Neuronal stem cell (in vitro differentiated cells): ENCODE measurements around the gene TRIM24.

ENCODE experiments used
- DNase-seq: peaks from one replicate; pipeline ENCODE4 v3.0.0-alpha.2; 2013; ENCODE audit warnings: low spot score
- H2AFZ ChIP-seq: one replicate; pipeline ENCODE4 v1.6.1; 2013; ENCODE audit warnings: mild to moderate bottlenecking, low read length, inconsistent platforms
- H2AK5ac ChIP-seq: 2 replicates; pipeline ENCODE4 v1.6.1; 2013; ENCODE audit warnings: low read depth, mild to moderate bottlenecking, inconsistent platforms, low read length, moderate library complexity, mixed read lengths
- H2BK120ac ChIP-seq: 2 replicates; pipeline ENCODE4 v1.6.1; 2013; ENCODE audit warnings: low read depth, mild to moderate bottlenecking, inconsistent platforms, low read length, moderate library complexity, mixed read lengths
- H2BK12ac ChIP-seq: one replicate; pipeline ENCODE4 v1.6.1; 2013; ENCODE audit warnings: low read length, inconsistent platforms
- H2BK15ac ChIP-seq: 2 replicates; pipeline ENCODE4 v1.6.1; 2013; ENCODE audit warnings: mild to moderate bottlenecking, low read length, inconsistent platforms, mixed read lengths
- H2BK5ac ChIP-seq: one replicate; pipeline ENCODE4 v1.6.1; 2013; ENCODE audit warnings: inconsistent platforms, mild to moderate bottlenecking, low read length, moderate library complexity
- H3K14ac ChIP-seq: one replicate; pipeline ENCODE4 v1.6.1; 2013; ENCODE audit warnings: low read length, inconsistent platforms
- H3K18ac ChIP-seq: 2 replicates; pipeline ENCODE4 v1.6.1; 2013; ENCODE audit warnings: low read length, inconsistent platforms
- H3K23ac ChIP-seq: 2 replicates; pipeline ENCODE4 v1.6.1; 2013; ENCODE audit warnings: low read depth, mild to moderate bottlenecking, mixed read lengths, low read length, inconsistent platforms; ENCODE audit not compliant: poor library complexity
- H3K27ac ChIP-seq: replicated peaks from 3 replicates; pipeline ENCODE4 v1.5.1; 2013; ENCODE audit warnings: low read length, inconsistent platforms
- H3K27me3 ChIP-seq, 3 experiments: 2 replicates each; pipeline ENCODE4 v1.6.1; 2013; ENCODE audit warnings: low read length in 3 of 3, mild to moderate bottlenecking in 2 of 3, inconsistent platforms in 1 of 3, low read depth in 1 of 3, mixed read lengths in 1 of 3, moderate library complexity in 1 of 3; ENCODE audit not compliant: control insufficient read depth in 3 of 3, insufficient read depth in 3 of 3
- H3K36me3 ChIP-seq, 2 donors: replicated peaks in 1 of 2; 2 replicates each; pipeline ENCODE4 v1.6.1; 2013; ENCODE audit warnings: low read length in 2 of 2; ENCODE audit not compliant: control insufficient read depth in 2 of 2, insufficient read depth in 2 of 2
- H3K4ac ChIP-seq: 2 replicates; pipeline ENCODE4 v1.6.1; 2013; ENCODE audit warnings: inconsistent platforms, mild to moderate bottlenecking, low read length, moderate library complexity
- H3K4me1 ChIP-seq, 2 donors: 1 replicate in 1 of 2; 2 replicates in 1 of 2; pipeline ENCODE4 v1.6.1; 2013; ENCODE audit warnings: low read length in 2 of 2, low read depth in 1 of 2; ENCODE audit not compliant: control insufficient read depth in 2 of 2, insufficient read depth in 1 of 2
- H3K4me2 ChIP-seq: one replicate; pipeline ENCODE4 v1.6.1; 2013; ENCODE audit warnings: mild to moderate bottlenecking, low read length, inconsistent platforms; ENCODE audit not compliant: insufficient read depth, poor library complexity, severe bottlenecking
- H3K4me3 ChIP-seq, 2 donors: 2 replicates each; pipeline ENCODE4 v1.5.1; 2013; ENCODE audit warnings: low read length in 2 of 2, mild to moderate bottlenecking in 2 of 2, inconsistent platforms in 1 of 2, moderate library complexity in 1 of 2
- H3K79me1 ChIP-seq: one replicate; pipeline ENCODE4 v1.6.1; 2013; ENCODE audit warnings: low read depth, mild to moderate bottlenecking, inconsistent platforms, low read length, moderate library complexity
- H3K9ac ChIP-seq: one replicate; pipeline ENCODE4 v1.6.1; 2013; ENCODE audit warnings: mild to moderate bottlenecking, low read depth, low read length, inconsistent platforms; ENCODE audit not compliant: poor library complexity
- H3K9me3 ChIP-seq, 2 donors: replicated peaks in 1 of 2; 2 replicates each; pipeline versions ENCODE3 to v1.6.1; 2013; ENCODE audit warnings: low read length in 2 of 2, mild to moderate bottlenecking in 2 of 2, inconsistent platforms in 1 of 2, low read depth in 1 of 2, mixed read lengths in 1 of 2, moderate library complexity in 1 of 2; ENCODE audit not compliant: control insufficient read depth in 2 of 2, insufficient read depth in 1 of 2
- H4K8ac ChIP-seq: one replicate; pipeline ENCODE4 v1.6.1; 2013; ENCODE audit warnings: low read depth, mild to moderate bottlenecking, inconsistent platforms, low read length, moderate library complexity
- H4K91ac ChIP-seq: one replicate; pipeline ENCODE4 v1.6.1; 2013; ENCODE audit warnings: low read length, low read depth, mild to moderate bottlenecking, inconsistent platforms; ENCODE audit not compliant: poor library complexity
- WGBS, 2 donors: extraction: QIAGEN DNeasy Blood & Tissue Kit; methylation state at CpG; one replicate each; pipeline ENCODE4 v1.1.7; 2013; ENCODE audit warnings: missing lambda C conversion rate in 2 of 2, mixed read lengths in 1 of 2; ENCODE audit not compliant: insufficient read length in 2 of 2, insufficient replicate concordance in 1 of 2; ENCODE audit errors: extremely low coverage in 2 of 2; 5-methylcytosine and 5-hydroxymethylcytosine counted together

Gene TRIM24

DNA sequence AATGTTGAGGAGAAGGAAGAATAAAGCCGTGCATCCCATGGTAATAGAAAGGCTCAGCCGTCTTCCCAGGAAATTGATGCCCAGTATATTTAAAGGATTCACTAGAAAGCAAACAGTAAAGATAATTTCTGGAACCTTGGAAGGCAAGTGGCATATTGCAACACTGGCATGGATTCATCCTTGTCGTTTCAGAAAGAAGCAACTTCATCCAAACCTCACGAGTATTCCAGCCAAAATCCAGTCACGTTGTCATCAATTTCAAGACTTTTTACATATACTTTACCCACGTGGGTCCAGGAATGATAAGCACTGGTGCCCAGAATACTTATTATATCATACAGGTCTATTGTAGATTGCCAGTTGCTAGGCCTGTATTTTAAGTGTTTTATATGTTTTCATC, 167.3 kb downstream of the TRIM24 start:
- H4K91ac ChIP-seq: no peak overlapping the region
- H3K9ac ChIP-seq: no peak overlapping the region
- no peak overlapping the region for H2BK5ac ChIP-seq
- no peak overlapping the region for H3K4ac ChIP-seq
- WGBS, 2 donors: no CpG with 5 or more reads among the region's 6 CpGs
- no peak for DNase-seq
- H2BK120ac ChIP-seq: no peak overlapping the region
- peaks cover 0 to under 1% of the 10 kb centered on the region in 2 donors for H3K4me1 ChIP-seq
- H3K4me3 ChIP-seq: no peak overlapping the region
- no peaks in the 10 kb centered on the region for H3K36me3 ChIP-seq
- H3K9me3 ChIP-seq: no peaks in the 10 kb centered on the region
- H2BK15ac ChIP-seq: no peak overlapping the region
- H3K27ac ChIP-seq: no peak overlapping the region
- H2AFZ ChIP-seq: no peak overlapping the region
- H3K79me1 ChIP-seq: no peaks in the 10 kb centered on the region
- H2BK12ac ChIP-seq: no peak overlapping the region
- no peak overlapping the region for H2AK5ac ChIP-seq
- H4K8ac ChIP-seq: no peak overlapping the region
- no peak overlapping the region for H3K23ac ChIP-seq
- H3K18ac ChIP-seq: no peak overlapping the region
- no peak overlapping the region for H3K14ac ChIP-seq
- H3K27me3 ChIP-seq: no peaks in the 10 kb centered on the region
- H3K4me2 ChIP-seq: no peak overlapping the region

DNA sequence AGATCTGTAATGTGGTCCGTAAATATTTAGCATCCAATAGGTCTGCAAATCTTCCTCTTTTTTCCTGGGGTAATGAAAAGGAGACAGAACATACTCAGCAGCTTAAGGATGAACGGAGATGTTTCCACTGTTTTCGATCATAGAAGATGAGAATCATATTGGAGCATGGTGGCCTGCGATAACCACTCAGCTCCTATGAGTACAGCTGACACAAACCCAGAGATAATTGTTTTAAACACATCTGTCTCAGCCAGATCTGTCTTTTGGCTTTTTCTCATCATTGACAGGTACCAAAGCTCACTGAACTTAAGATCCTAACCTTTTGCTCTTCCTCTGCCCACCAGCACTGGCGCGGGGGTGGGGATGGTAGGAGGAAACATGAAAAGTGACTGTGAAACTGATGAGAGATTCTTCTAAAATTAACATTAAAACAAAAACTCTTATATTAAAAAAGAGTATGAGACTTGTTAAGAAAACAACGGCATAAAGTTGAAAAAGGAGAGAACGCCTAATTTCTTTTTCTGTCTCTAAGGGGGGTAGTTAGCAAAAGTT, 170.1 kb downstream of the TRIM24 start:
- no peak overlapping the region for H3K14ac ChIP-seq
- no peak overlapping the region for H3K4ac ChIP-seq
- H3K23ac ChIP-seq: no peak overlapping the region
- no peaks in the 10 kb centered on the region for H3K79me1 ChIP-seq
- no peak overlapping the region for H3K27ac ChIP-seq
- H3K9me3 ChIP-seq: peaks cover 0 to 9% of the 10 kb centered on the region in 2 donors
- no peak overlapping the region for H2AK5ac ChIP-seq
- no peak for DNase-seq
- H2BK15ac ChIP-seq: no peak overlapping the region
- no peaks in the 10 kb centered on the region for H3K27me3 ChIP-seq
- no peaks in the 10 kb centered on the region for H3K36me3 ChIP-seq
- H2BK5ac ChIP-seq: no peak overlapping the region
- H3K18ac ChIP-seq: no peak overlapping the region
- H2BK12ac ChIP-seq: no peak overlapping the region
- H3K4me3 ChIP-seq: no peak overlapping the region
- H3K4me1 ChIP-seq: peaks cover 0 to 3% of the 10 kb centered on the region in 2 donors
- H2AFZ ChIP-seq: no peak overlapping the region
- H2BK120ac ChIP-seq: no peak overlapping the region
- no peak overlapping the region for H3K4me2 ChIP-seq
- no CpG with 5 or more reads among the region's 8 CpGs for WGBS, 2 donors
- no peak overlapping the region for H4K8ac ChIP-seq
- H4K91ac ChIP-seq: no peak overlapping the region
- no peak overlapping the region for H3K9ac ChIP-seq

DNA sequence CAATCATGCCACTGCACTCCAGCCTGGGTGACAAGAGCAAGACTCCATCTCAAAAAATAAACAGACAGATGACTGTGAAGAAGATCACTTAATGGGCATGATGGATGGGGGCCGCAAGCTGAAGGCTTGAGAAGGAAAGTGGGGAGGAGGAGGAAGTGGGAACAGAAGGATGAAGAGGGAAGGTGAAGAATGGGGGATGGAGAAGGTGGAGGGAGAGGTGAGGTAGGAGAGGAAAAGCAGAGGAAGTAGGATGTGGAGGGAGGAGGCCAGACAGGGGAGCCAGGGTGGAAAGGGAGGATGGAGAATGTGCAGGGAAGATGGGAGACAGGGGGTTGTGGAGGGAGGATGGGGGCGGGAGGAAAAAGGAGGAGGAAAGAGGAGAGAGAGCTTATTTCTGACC, 172.3 kb downstream of the TRIM24 start:
- Histone ChIP-seq H4K91ac (no peak overlapping the region), H3K9ac (no peak overlapping the region), H3K9me3 (peaks cover 0 to 9% of the 10 kb centered on the region in 2 donors), H2BK12ac (no peak overlapping the region), H3K36me3 (no peaks in the 10 kb centered on the region), H2BK120ac (no peak overlapping the region), H2AFZ (no peak overlapping the region), H3K18ac (peak overlapping the region; percentile 19), H2AK5ac (no peak overlapping the region), H4K8ac (no peak overlapping the region), H3K4me3 (no peak overlapping the region), H3K14ac (no peak overlapping the region), H3K4me1 (peaks cover 0 to 3% of the 10 kb centered on the region in 2 donors), H3K27ac (no peak overlapping the region), H3K27me3 (no peaks in the 10 kb centered on the region), H3K4ac (no peak overlapping the region), H2BK5ac (no peak overlapping the region), H3K23ac (no peak overlapping the region), H2BK15ac (no peak overlapping the region), H3K79me1 (no peaks in the 10 kb centered on the region), H3K4me2 (no peak overlapping the region)
- no CpG with 5 or more reads among the region's 2 CpGs for WGBS, 2 donors
- DNase-seq: no peak

DNA sequence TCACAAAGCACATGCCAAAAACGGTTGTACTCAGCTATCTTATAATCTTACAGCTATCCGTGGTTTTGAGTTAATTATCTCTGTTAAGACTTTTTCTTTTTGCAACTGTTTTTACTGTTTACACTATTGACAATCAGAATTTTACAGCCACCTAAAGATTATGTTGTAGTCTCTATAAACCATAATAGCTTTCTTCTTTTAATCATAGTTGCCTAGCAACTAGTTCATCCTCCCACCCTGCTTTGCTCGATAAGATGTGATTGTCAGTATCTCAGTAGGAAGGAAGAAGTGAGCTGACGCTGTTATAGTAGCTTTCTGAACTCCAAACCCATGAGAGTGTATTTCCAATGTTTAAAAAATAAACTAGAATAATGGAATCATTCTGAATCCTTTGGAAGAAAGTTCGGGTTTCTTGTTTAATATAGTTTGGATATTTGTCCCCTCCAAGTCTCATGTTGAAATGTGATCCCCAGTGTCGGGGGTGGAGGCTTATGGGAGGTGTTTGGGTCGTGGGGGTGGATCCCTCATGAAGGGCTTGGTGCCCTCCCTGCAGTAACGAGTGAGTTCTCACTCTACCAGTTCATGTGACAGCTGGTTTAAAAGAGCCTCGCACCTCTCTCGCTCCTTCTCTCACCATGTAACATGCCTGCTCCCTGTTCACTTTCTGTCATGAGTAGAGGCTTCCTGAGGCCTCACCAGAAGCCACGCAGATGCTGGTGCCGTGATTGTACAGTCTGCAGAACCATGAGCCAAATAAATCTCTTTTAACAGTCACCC, 173.0 kb downstream of the TRIM24 start:
- DNase-seq: no peak
- no peak overlapping the region for H3K4me2 ChIP-seq
- no peak overlapping the region for H3K23ac ChIP-seq
- no peak overlapping the region for H2BK12ac ChIP-seq
- WGBS, 2 donors: no CpG with 5 or more reads among the region's 12 CpGs
- H4K91ac ChIP-seq: no peak overlapping the region
- no peaks in the 10 kb centered on the region for H3K79me1 ChIP-seq
- no peaks in the 10 kb centered on the region for H3K36me3 ChIP-seq
- H4K8ac ChIP-seq: no peak overlapping the region
- peaks cover 0 to 9% of the 10 kb centered on the region in 2 donors for H3K9me3 ChIP-seq
- no peak overlapping the region for H3K4me3 ChIP-seq
- no peaks in the 10 kb centered on the region for H3K27me3 ChIP-seq
- H2BK5ac ChIP-seq: no peak overlapping the region
- no peak overlapping the region for H3K27ac ChIP-seq
- H2AK5ac ChIP-seq: no peak overlapping the region
- H2BK15ac ChIP-seq: no peak overlapping the region
- no peak overlapping the region for H3K14ac ChIP-seq
- H3K18ac ChIP-seq: no peak overlapping the region
- no peak overlapping the region for H2BK120ac ChIP-seq
- H3K4me1 ChIP-seq: peaks cover 0 to 3% of the 10 kb centered on the region in 2 donors
- H3K4ac ChIP-seq: no peak overlapping the region
- no peak overlapping the region for H3K9ac ChIP-seq
- H2AFZ ChIP-seq: no peak overlapping the region
